ENCODE results near the gene MCOLN1. TPM values are rescaled to one million over a fixed set of nuclear protein-coding genes. Genes with fewer than 3 reads are reported as not detected.
A peak's percentile ranks its signal among the peaks of the same experiment; 100 is the strongest.

The MCOLN1 gene
- total RNA-seq, 1 donor from 2014 or later: 16.5 TPM

GRCh38 chr19:7522923-7523667, 671 bp downstream of the MCOLN1 start:
- Mint-ChIP-seq H3K4me3 (ENCODE audit: low read depth) (peak overlapping the region; percentile 76), H3K36me3 (ENCODE audit: insufficient read depth) (peaks cover 10% of the 10 kb centered on the region), H3K9me3 (ENCODE audit: low read depth) (no peaks in the 10 kb centered on the region), H3K27me3 (no peaks in the 10 kb centered on the region), H3K27ac (peak overlapping the region; percentile 41), H3K4me1 (ENCODE audit: low read depth) (peaks cover 8% of the 10 kb centered on the region)
- DNase-seq (ENCODE audit: low spot score, unreplicated experiment): no peak
- TF ChIP-seq CTCF (IDR thresholded peaks at IDR 0.05; ENCODE audit: unreplicated experiment): no peak

DNA sequence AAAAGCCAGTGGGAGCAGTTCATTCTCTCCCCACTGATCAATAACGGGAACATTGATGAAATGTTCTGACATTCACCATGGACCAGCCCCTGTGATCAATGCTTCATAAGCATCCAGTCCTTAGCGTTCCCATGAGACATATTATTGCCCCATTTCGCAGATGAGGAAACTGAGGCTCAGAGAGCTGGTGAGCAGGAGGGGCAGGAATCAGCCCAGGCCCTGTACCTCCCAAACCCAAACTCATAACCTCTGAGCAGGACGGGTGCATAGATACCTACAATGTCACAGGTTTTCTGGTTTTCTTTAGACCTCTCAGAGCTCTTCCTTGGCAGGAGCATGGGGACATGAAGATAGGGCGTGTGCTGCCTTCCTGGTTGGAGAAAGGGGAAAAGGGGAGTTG, 2.1 kb downstream of the MCOLN1 start:
- H3K36me3 Mint-ChIP-seq (ENCODE audit: insufficient read depth): peaks cover 2% of the 10 kb centered on the region
- peaks cover 8% of the 10 kb centered on the region for H3K4me1 Mint-ChIP-seq (ENCODE audit: low read depth)
- TF ChIP-seq CTCF (IDR thresholded peaks at IDR 0.05; ENCODE audit: unreplicated experiment): no peak
- no peaks in the 10 kb centered on the region for H3K27me3 Mint-ChIP-seq
- H3K9me3 Mint-ChIP-seq (ENCODE audit: low read depth): no peaks in the 10 kb centered on the region
- no peak overlapping the region for H3K27ac Mint-ChIP-seq
- no peak overlapping the region for H3K4me3 Mint-ChIP-seq (ENCODE audit: low read depth)
- no peak for DNase-seq (ENCODE audit: low spot score, unreplicated experiment)

DNA sequence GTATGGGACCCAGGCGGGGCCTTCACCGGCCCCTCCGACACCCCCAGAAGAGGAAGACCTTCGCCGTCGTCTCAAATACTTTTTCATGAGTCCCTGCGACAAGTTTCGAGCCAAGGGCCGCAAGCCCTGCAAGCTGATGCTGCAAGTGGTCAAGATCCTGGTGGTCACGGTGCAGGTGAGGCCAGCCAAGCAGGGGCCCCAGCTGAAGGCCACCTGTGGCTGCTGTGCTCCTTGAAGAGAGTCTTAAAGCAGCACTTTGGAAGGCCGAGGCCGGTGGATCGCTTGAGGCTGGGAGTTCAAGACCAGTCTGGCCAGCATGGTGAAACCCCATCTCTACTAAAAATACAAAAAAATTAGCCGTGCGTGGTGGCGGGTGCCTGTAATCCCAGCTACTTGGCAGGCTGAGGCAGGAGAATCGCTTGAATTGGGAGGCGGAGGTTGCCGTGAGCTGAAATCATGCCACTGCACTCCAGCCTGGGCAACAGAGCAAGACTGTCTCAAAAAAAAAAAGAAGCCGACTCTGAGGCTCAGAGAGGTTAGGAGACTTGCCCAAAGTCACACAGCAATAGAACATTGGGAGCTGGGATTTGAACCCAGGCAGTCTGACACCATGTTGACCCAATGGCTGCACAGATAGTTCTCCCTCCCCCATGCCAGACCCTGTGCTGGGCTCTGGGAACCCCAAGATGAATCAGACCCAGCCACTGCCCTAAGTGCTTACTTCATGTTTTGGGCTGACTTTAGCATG, 2.7 kb downstream of the MCOLN1 start:
- Mint-ChIP-seq H3K36me3 (ENCODE audit: insufficient read depth) (peaks cover 3% of the 10 kb centered on the region), H3K27ac (no peak overlapping the region), H3K27me3 (no peaks in the 10 kb centered on the region), H3K9me3 (ENCODE audit: low read depth) (no peaks in the 10 kb centered on the region), H3K4me1 (ENCODE audit: low read depth) (peaks cover 8% of the 10 kb centered on the region), H3K4me3 (ENCODE audit: low read depth) (no peak overlapping the region)
- no peak for TF ChIP-seq CTCF (IDR thresholded peaks at IDR 0.05; ENCODE audit: unreplicated experiment)
- DNase-seq (ENCODE audit: low spot score, unreplicated experiment): no peak

DNA sequence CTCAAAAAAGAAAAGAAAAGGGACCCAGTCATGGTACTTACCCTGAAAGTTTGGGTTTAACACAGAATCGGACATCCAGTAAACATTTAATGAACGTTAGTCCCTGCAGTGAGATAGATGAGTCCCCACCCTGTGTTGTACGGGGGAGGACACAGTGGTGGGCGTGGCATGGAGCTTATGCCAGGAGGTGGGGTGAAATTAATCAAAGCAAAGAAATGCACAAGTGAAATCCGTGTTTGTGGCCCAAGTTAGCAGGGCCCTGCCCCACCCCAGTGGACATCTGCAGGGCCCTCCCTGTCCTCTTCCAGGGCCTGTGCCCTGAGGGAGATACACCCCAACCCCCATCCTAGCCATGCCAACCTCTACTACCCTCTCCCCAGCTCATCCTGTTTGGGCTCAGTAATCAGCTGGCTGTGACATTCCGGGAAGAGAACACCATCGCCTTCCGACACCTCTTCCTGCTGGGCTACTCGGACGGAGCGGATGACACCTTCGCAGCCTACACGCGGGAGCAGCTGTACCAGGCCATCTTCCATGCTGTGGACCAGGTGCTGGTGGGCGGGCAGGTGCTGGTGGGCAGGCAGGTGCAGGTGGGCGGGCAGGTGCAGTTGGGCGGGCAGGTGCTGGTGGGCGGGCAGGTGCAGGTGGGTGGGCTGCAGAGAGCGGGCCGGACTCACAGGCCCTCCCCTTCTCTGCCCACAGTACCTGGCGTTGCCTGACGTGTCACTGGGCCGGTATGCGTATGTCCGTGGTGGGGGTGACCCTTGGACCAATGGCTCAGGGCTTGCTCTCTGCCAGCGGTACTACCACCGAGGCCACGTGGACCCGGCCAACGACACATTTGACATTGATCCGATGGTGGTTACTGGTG, 3.9 kb downstream of the MCOLN1 start:
- no peak overlapping the region for H3K27ac Mint-ChIP-seq
- peaks cover 8% of the 10 kb centered on the region for H3K4me1 Mint-ChIP-seq (ENCODE audit: low read depth)
- DNase-seq (ENCODE audit: low spot score, unreplicated experiment): no peak

More for the DNA sequence above, 3.9 kb downstream of the MCOLN1 start:
- H3K27me3 Mint-ChIP-seq: no peaks in the 10 kb centered on the region
- no peak overlapping the region for H3K4me3 Mint-ChIP-seq (ENCODE audit: low read depth)
- TF ChIP-seq CTCF (IDR thresholded peaks at IDR 0.05; ENCODE audit: unreplicated experiment): no peak
- H3K36me3 Mint-ChIP-seq (ENCODE audit: insufficient read depth): peaks cover 1% of the 10 kb centered on the region
- no peaks in the 10 kb centered on the region for H3K9me3 Mint-ChIP-seq (ENCODE audit: low read depth)

Measured in progenitor cell of endocrine pancreas (in vitro differentiated cells).